Activated CD8-positive, alpha-beta T cell treated with anti-CD3 and anti-CD28 coated beads for 36 hours (primary cell): ENCODE data around the gene TUBGCP2. TPM values are rescaled to one million over a fixed set of nuclear protein-coding genes. Genes with fewer than 3 reads are reported as not detected.

Experiments
- ATAC-seq: fragments of 200-7000 bp; cut with Tn5 transposase; one replicate; pipeline ENCODE4 v1.10.0; 2021; ENCODE audit warnings: mild to moderate bottlenecking, moderate library complexity
- CTCF ChIA-PET: fragments of 350-600 bp; sonication (Branson Sonifier 250); formaldehyde crosslinking; loops from one replicate; lab custom pipeline; 2021; ENCODE audit warnings: antibody characterized with exemption; lab: Charles Lee
- POLR2A ChIA-PET: fragments of 350-600 bp; sonication (Branson Sonifier 250); formaldehyde crosslinking; loops from one replicate; lab custom pipeline; 2021; ENCODE audit warnings: antibody characterized with exemption; lab: Charles Lee
- DNase-seq: peaks from one replicate; pipeline ENCODE4 v3.0.0-alpha.2; 2020
- H3K27ac Mint-ChIP-seq: one replicate; pipeline ENCODE4 v1.8.0; 2021; ENCODE audit warnings: mild to moderate bottlenecking, mixed read lengths
- H3K27me3 Mint-ChIP-seq: one replicate; pipeline ENCODE4 v1.8.0; 2021; ENCODE audit warnings: mixed read lengths
- H3K36me3 Mint-ChIP-seq: one replicate; pipeline ENCODE4 v1.8.0; 2021; ENCODE audit warnings: low read depth, mixed read lengths
- H3K4me1 Mint-ChIP-seq: one replicate; pipeline ENCODE4 v1.8.0; 2021; ENCODE audit warnings: low read depth, mixed read lengths
- H3K4me3 Mint-ChIP-seq: one replicate; pipeline ENCODE4 v1.8.0; 2021; ENCODE audit warnings: mild to moderate bottlenecking, moderate library complexity, mixed read lengths
- H3K9me3 Mint-ChIP-seq: one replicate; pipeline ENCODE4 v1.8.0; 2021; ENCODE audit warnings: mixed read lengths
- CTCF ChIP-seq: fragments of 200-600 bp; IDR thresholded peaks from one replicate; pipeline ENCODE4 v1.8.0; 2022; ENCODE audit warnings: antibody characterized with exemption, mild to moderate bottlenecking
- intact Hi-C: fragments of 100-400 bp; cut with micrococcal nuclease; formaldehyde crosslinking; loops from one replicate; pipeline ENCODE4 v1.10.0; 2022
- total RNA-seq, 2 experiments: library from RNA; stranded (reverse); gene quantifications; one replicate each; pipeline ENCODE4 v1.2.3, GENCODE V29; 2021

The TUBGCP2 gene
- total RNA-seq, 2 experiments from 2014 or later, result 54.1 to 57.5 TPM

DNA sequence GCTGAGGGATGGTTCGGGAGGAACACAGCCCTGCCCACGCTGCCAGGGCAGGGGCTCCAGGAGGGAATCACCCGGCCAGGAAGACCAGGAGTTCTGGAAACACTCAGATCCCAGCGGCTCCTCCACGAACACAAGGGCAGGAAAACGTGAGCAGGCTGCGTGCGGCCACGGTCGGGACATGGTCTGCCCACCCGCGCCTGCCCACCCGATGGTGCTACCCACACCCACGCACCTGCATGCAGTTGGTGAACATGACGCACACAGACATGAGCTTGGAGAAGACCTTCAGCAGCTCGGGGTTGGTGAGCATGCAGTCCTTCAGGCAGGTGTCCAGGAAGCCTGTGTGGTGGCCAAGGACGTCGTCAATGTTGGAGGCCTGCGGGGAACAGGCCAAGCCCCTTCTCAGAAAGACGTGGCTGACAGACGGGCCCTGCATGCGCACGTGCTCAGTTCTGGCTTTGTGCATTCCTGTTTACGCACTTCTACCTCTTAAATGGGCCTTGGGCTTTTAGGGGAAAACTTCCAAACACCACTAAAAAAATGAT, 25.8 kb downstream of the TUBGCP2 start:
- intact Hi-C loops, result no loop called here
- Mint-ChIP-seq H3K9me3 (no peaks in the 10 kb centered on the region), H3K36me3 (peaks cover 27% of the 10 kb centered on the region), H3K27ac (no peak overlapping the region), H3K4me3 (no peak overlapping the region), H3K27me3 (no peaks in the 10 kb centered on the region), H3K4me1 (peaks cover 18% of the 10 kb centered on the region)
- ChIA-PET CTCF (no interaction called here), POLR2A (interaction anchor here (0.7 kb wide), 1 partner anchor 27 kb away, joined by 3 read pairs; no protein-coding TSS in a partner anchor)
- DNase-seq (no peak), ATAC-seq (no peak)
- no peak for TF ChIP-seq CTCF

DNA sequence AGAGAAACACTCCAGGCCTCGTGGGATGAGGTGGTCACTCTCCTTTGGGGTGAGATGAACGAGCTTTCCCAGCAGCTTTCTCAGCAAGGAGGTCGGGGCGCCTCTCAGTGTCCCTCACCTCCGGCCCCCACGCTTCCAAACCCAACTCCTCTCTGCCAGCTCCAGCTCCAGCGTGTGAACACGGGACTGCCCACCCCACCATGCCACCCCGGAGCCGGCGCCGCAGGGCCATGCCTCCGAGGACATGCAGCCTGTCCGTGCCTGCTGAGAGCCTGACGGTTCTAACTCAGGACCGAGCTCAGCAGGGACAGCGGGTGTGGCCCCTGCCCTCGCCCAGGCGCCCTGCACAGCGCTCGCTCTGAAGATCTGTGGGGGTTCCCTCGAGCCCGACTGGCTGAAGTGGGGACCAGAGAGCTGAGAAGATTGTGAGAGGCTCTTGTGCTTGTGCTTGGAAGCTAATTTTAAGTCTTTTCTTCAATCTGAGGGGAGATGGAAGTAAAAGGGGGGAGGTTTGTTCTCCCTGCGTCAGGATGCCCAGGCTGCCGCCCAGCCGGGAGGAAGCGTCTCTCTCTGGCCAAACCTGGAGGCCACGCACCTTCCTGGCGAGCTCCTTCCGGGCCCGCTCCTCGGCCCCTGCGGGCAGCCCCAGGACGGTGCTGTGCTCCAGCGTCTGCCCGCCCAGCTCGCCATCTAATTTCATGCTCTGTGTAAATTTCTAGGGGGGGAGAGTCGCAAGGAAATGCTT, 26.9 kb downstream of the TUBGCP2 start:
- intact Hi-C loops, result no loop called here
- no peak for TF ChIP-seq CTCF
- Mint-ChIP-seq H3K27me3 (no peaks in the 10 kb centered on the region), H3K9me3 (no peaks in the 10 kb centered on the region), H3K27ac (no peak overlapping the region), H3K4me1 (peaks cover 23% of the 10 kb centered on the region), H3K4me3 (no peak overlapping the region), H3K36me3 (peaks cover 21% of the 10 kb centered on the region)
- ChIA-PET POLR2A (interaction anchor here (0.8 kb wide), 1 partner anchor 24 kb away, joined by 3 read pairs; no protein-coding TSS in a partner anchor), CTCF (interaction anchor here (1.3 kb wide), 1 partner anchor 26 kb away, joined by 4 read pairs; no protein-coding TSS in a partner anchor)
- no peak for DNase-seq
- no peak for ATAC-seq

- Mint-ChIP-seq H3K4me3 (no peak overlapping the region), H3K9me3 (no peaks in the 10 kb centered on the region), H3K27me3 (no peaks in the 10 kb centered on the region), H3K4me1 (peaks cover 23% of the 10 kb centered on the region), H3K36me3 (peaks cover 15% of the 10 kb centered on the region), H3K27ac (no peak overlapping the region)
- CTCF ChIA-PET, result interaction anchor here (1.3 kb wide), 2 partner anchors 23 to 27 kb away, joined by 4 to 5 read pairs; no protein-coding TSS in a partner anchor
- intact Hi-C loops, result no loop called here
- POLR2A ChIA-PET, result no interaction called here
- DNase-seq, result no peak
- no peak for ATAC-seq
- no peak for TF ChIP-seq CTCF
Observed at GRCh38 chr10:133281084-133281483, 27.6 kb downstream of the TUBGCP2 start.

DNA sequence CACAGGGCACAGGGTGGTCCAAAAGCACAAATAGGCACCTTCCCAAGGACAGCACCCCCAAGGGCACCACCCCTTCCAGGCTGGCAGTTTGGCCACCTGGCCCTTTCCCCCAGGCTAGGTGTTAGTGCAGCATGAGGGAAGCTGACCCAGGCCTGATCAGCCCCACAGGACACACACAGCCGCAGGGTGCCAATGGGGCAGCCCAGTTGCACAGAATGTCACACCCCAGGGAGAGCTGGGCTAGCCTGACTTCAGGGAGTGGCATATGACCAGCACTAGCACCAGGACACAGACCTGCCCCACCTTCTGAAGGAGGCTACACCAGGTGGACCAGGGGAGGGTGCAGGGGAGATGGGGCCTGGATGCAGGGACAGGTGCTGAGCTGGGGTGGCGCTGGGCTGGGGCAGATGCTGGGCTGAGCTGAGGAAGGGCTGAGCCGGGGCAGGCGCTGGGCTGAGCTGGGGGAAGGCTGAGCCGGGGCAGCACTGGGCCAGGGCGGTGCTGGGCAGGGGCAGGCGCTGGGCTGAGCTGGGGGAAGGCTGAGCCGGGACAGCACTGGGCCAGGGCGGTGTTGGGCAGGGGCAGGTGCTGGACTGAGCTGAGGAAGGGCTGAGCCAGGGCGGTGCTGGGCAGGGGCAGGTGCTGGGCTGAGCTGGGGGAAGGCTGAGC, 28.1 kb downstream of the TUBGCP2 start:
- Mint-ChIP-seq H3K27me3 (no peaks in the 10 kb centered on the region), H3K27ac (no peak overlapping the region), H3K4me3 (no peak overlapping the region), H3K36me3 (peaks cover 10% of the 10 kb centered on the region), H3K9me3 (no peaks in the 10 kb centered on the region), H3K4me1 (peaks cover 26% of the 10 kb centered on the region)
- CTCF ChIA-PET, result interaction anchor here (1.3 kb wide), 2 partner anchors 24 to 27 kb away, joined by 4 to 5 read pairs; no protein-coding TSS in a partner anchor
- TF ChIP-seq CTCF, result no peak
- POLR2A ChIA-PET, result interaction anchor here (1.3 kb wide), 1 partner anchor 15 kb away, joined by 3 read pairs; no protein-coding TSS in a partner anchor
- intact Hi-C loops, result no loop called here
- no peak for DNase-seq
- no peak for ATAC-seq
